KG1 (cell line): ENCODE measurements around the gene CCDC121.

ENCODE experiments used
- DNase-seq: peaks from one replicate; lab custom pipeline; 2025; lab: John Stamatoyannopoulos, UW

CCDC121 gene, protein sequence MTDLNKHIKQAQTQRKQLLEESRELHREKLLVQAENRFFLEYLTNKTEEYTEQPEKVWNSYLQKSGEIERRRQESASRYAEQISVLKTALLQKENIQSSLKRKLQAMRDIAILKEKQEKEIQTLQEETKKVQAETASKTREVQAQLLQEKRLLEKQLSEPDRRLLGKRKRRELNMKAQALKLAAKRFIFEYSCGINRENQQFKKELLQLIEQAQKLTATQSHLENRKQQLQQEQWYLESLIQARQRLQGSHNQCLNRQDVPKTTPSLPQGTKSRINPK

DNA sequence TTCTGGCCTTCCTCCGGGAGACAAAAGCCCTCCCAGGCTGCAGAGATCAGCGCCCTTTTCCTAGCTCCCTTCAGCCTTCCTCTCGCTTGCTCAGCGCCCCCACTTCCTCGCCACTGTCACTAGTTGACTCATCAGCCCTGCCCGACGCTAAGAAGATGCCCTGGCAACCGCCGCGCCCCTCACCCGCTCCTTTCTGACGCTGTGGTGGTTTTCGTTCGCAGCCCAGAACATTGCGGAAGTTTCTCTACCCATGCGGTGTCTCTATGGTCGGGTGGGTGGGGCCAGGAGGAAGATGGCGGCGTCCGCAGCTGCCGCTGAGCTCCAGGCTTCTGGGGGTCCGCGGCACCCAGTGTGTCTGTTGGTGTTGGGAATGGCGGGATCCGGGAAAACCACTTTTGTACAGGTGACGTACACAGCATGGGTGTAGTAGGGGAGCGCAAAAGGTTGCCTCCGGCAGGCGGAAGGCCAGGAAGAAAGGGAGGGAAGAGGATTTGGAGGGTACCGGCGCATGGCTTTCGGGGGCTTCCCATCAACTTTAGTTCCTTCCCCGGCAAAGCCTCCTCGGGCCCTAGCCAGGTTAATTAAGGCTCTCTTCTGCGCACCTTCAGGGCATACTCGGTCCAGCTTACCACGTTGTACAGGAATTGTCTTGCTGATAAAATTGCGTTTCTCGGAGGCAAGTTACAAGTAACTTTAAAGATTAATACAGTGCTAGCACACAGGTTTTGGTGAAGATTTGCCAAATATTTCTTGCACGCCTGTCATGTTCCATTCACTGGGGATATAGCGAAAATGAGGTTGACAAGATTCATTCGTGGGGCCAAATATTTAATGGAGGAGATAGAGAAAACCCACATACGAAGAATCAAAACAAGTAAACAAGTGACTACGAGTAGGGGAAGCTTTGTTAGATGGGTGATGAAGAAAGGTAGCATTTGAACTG is at the start of gene CCDC121, which contains the start of gene GPN1:
TSS of gene CCDC121 (minus strand) at position 246 of the 943 bp plus-strand sequence. CDS start 1,213 bp downstream, outside the sequence.
TSS of gene GPN1 (plus strand) at position 284 of the 943 bp plus-strand sequence. CDS start at position 293, 9 bp downstream.
- peak; percentile 88 for DNase-seq

DNA sequence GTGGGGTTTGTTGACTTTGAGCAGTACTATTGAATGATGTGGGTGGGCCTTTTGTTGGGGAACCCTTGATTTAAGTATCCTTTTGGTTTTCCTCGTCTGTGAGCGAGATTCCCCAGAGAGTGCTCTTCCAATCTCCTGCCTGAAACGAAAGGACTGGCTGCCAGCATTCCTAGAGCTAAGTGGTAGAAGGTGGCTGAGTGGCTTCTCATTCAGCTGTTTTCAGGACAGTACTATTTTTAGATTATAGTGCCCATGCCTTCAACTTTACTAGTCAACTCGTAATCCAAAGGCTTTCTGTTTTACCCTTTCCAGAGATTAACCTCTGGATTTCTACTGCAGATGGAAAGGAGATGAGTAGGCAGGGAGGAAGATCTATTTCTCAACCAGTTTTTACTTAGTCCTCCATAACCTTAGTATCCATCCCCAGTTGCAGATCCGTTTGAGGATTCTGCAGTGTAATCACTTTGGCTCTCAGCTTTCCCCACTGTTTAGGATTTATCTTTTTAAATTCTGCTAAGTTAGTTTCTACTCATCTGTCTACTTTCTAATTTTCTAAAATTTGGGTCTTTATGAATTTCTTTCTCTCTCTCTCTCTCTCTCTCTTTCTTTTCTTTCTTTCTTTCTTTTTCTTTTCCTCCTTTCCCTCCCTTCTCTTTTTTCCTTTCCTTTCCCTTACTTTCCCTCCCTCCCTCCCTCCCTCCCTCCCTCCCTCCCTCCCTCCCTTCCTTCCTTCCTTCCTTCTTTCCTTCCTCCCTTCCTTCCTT is 44.1 kb upstream of the CCDC121 start:
- DNase-seq = no peak

DNA sequence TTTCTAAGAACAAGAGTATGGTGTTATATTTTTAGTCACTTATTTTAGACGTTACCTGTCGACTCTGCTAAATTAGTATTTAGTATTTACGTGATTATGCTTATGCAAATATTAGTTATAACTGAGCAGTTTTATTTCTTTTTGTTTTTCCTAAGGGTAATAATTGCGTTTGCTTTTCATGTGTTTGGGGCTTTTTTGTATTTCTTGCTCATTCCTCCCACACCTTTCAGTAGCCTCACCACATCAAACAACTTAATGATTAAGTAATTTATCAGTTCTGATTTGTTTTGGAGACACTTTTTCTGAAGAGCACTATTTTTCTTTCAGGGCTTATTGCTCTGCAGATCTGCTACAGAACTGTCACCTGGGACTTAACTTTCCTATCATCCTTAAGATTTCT is 42.4 kb upstream of the CCDC121 start:
- no peak for DNase-seq

DNA sequence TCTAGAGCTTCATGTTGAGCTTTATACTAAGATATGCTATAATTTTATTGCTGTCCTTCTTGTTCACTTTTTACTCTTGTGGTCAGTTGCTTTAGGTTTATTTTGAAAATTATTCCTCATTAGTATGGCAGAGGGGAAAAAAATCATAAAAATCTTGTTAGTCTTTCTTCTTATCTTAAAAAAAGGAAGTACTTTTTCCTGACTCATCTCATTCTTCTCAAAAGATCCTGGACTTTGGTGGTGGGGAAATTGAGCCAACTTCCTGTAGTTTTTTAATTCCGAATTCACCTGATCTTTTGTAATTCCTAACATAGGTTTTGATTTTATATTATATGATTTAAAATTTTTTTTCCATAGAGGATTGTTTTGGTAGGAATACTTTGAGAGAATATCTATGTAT is 38.6 kb upstream of the CCDC121 start:
- no peak for DNase-seq

DNA sequence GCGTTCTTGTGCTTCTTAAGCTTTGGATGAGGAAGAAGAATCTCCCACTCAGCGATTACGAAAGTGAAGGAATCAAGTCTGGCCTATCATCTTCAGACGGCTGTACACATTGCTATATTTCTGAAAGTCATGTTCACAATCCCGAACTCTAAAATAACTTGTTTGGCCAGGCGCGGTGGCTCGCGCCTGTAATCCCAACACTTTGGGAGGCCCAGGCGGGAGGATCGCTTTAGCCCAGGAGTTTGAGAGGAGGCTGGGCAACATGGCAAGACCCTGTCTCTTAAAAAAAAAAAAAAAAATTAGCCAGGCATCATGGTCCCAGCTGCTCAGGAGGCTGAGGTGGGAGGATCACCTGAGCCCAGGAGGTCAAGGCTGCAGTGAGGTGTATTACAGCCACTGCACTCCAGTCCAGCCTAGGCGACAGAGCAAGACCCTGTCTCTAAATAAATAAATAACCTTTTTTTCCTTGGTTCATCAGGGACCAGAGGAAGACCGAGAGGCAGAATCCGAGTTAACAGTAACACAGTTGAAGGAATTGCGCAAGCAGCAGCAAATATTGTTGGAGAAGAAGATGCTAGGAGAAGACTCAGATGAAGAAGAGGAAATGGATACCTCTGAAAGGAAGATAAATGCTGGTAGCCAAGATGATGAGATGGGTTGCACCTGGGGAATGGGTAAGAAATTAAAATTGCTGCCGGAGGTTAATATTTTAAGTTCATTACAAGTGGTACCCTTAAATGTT is 36.0 kb upstream of the CCDC121 start:
- no peak for DNase-seq

DNA sequence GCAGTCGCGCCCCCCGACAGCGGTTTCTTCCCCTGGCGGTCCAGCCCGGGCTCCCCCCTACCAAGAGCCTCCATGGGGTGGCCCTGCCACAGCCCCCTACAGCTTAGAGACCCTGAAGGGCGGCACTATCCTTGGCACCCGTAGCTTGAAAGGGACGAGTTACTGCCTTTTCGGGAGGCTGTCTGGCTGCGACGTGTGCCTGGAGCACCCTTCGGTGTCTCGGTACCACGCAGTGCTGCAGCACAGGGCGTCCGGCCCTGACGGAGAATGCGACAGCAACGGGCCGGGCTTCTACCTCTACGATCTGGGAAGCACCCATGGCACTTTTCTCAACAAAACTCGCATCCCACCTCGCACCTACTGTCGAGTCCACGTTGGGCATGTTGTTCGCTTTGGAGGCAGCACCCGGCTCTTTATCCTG is 35.4 kb upstream of the CCDC121 start:
- DNase-seq = peak; percentile 56

DNA sequence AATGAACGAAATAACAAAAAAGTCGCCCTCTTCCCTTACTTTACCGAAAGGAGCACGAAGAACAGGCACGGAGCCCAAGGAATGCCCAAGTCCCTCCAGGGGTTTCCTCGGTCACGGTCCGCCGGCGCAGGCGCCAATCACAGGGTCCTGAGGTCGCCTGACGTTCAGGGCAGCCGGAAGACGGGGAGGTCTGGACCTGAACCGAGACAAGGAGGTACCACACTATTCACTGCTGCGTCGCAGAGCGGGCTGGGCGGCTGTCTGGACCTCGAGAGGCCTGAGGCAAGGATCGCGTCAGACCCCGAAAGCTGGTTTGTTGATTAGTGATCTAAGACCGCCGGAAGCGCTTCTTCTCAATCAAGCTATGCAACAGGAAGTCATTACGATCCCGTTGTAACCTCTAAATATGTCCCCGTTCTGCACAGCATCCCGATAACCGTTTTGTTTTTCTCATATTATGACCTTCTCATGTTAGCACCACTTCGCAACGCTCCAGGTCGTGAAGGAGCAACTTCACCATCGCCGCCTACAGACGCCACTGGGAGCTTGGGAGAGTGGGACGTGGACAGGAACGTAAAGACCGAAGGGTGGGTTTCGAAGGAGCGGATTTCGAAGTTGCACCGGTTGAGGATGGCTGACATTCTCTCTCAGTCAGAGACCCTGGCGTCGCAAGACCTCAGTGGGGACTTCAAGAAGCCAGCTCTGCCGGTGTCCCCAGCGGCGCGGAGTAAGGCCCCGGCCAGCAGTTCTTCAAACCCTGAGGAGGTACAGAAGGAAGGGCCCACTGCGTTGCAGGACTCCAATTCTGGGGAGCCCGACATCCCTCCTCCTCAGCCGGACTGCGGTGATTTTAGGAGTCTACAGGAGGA is 34.7 kb upstream of the CCDC121 start, which contains the start of the genes SLC4A1AP and SUPT7L:
TSS of gene SLC4A1AP (plus strand) at position 605 of the 869 bp plus-strand sequence. CDS start at position 631, 26 bp downstream.
TSS of gene SUPT7L (minus strand) at position 330 of the 869 bp plus-strand sequence. CDS start 1,422 bp downstream, outside the sequence.
- DNase-seq = peak; percentile 88

DNA sequence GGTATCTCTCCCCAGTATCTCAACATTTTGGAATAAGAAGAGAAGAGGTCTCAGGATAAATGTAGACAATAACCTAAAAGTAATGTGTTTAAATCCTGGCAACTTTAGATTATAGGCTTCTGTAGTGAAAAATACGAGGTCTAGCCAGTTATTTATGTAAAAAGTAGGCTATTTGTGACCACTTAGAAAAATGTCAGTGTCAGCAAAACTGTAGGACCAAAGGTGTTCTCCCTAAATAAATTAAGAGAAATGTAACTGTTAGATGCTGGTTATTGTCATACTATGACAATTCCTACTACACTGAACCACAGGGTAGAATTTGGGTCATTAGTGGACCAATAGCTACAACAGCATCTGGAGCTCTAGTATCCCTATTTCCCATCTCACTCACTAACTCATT is 32.6 kb upstream of the CCDC121 start:
- no peak for DNase-seq

DNA sequence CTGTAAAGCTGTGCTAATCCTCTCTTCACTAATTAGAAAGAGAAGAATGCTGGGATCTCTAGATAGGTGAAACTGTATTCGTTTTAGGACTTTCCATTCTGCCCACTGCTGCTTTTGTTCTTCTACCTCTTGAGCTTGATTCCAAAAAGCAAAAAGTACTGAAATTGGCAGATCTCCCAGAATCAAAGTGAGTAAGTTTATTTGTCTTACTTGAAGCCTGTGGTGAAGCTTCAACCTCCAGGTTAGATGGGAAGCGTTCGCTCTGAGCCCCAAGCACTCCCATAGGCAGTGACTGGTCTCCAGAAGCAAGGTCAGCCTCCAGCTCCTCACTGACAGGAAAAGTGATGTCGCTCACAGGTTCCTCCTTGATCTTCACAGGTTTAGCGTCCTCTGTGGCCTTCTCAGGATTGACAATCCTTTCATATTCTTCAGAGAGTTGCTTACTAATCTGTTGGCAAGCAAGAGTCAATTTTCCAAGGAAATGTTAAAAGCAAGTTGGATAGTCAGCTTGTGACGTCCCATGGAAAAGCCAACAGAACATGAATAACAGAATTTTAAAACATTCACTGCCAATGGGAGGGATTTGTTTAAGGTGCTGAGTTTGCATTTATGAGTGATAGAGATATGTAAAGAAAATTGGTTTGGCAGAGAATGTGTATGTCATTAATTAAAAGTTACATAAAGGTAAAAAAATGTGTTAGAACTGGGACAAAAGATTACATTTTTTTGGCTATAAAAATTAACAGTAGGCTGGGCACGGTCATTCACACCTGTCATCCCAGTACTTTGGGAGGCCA is 26.5 kb upstream of the CCDC121 start:
- no peak for DNase-seq

DNA sequence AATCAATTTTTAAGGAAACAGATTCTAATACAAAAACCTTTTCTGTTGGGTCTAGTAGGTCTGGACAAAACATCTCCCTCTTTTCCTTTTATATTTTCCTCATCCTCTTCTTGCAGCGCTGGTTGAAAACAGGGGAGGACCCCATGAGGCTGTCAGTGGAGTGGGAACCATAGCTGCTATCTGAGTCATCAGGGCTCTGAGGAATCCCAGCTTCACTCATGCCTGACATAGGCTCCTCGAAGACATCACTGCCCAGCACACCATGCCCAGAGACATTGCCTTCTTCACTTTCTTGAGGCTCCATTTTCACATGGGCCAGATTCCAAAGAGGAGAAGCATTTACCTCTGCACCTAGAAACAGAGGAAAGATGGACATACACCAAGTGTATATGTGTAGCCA is 24.6 kb upstream of the CCDC121 start:
- no peak for DNase-seq

DNA sequence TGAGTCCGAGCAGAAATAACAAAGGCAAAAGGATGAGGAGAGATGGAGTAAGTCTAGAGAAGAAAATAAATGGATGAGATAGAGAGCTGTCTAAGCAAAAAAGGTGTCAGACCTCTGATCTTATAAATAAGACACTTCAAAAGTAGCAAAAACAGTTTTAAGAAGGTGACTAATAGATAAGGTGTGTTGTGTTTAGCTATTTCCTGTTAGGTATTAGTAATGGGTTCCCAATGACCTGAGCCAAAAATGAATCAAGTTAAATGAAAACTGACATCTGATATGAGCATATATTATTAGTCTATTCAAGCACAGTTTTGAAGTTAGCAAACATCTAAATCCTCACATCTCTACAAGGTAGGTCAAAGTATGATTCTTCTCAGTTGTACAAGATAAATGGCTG is 24.0 kb upstream of the CCDC121 start:
- no peak for DNase-seq

DNA sequence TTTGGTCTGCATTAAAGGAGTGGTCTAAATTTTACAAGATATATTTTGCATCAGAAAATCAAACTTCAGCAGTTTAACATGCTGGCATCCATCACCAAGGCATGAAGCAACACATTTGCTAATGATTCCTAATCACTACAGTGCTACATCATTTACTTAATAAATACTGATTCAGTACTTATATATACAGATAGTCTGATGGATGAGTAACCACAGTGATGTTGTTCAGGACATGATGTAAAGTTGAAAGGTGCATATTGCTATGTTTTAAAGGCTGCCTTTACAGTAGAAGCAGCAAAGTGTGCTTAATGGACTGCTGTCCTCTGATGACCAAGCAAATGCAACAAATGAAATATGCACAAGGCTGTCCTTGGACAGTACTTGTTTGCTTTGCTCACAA is 23.5 kb upstream of the CCDC121 start:
- no peak for DNase-seq

DNA sequence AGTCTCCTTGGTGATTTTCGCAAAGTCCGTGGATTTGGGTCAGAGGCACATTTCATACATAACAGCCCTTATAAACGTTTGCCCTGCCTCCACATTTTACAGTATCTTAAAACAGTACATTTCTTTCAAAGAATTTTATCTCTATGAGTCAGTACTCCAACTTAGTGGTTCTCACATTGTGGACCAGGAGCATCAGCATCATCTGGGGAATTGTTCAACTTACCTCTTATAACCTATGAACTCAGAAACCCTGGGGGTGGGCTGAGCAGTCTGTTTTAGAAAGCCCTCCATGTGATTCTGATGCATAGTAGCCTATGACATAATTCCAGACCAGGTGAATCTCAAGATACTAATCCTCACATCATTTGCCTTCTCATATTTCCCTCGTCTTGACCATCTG is 22.2 kb upstream of the CCDC121 start:
- no peak for DNase-seq

DNA sequence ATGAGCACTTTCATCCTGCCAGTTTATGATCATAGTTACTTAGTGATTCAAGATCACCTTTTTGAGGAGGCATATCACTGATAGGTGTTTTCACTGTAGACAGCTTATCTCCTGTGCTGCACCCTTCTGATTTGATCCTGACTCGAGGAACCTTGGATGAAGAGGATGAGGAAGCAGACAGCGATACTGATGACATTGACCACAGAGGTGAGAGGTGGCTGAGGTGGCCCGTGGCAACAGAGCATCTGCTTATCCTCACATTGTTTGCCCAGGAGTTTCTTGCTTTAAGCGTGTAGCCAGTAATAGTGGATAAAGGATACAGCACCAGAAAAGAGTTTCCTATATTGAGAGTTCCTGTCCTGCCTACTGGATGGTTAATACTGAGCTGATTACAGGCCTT is 18.9 kb upstream of the CCDC121 start:
- DNase-seq = no peak

DNA sequence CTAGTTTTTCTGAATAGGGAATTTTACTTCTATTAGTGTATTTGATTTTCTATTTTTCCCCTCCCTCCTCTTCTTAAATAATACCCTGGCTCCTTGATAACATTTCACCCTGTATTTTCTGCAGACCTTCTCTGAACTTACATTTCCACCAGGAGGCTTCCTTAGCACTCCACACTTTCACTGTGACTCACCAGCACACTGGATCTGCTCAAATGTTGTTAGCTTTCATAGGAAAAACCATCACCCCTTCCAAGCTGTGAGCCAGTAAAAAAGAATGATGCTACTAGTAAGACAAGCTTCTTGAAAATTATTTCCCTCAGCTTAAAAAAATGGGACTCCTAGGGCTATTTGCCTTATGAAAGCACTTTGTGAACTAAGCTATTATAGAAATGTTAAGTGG is 18.5 kb upstream of the CCDC121 start:
- DNase-seq = no peak

DNA sequence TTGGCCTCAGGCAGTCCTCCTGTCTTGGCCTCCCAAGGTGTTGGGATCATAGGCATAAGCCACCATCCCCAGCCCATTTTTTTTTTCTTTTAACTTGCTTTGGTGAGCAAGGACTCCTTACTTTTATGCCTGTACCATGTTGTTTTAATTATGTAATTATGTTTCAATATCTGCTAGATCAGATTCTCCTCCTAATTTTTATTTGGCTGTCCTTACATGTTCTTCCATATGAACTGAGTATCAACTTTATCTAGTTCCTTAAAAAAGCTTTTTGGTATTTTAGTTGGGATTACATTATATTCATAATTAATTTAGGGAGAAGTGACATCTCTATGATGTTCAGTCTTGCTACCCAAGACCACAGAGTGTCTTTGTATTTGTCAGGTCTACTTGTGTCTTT is 16.4 kb upstream of the CCDC121 start:
- no peak for DNase-seq

DNA sequence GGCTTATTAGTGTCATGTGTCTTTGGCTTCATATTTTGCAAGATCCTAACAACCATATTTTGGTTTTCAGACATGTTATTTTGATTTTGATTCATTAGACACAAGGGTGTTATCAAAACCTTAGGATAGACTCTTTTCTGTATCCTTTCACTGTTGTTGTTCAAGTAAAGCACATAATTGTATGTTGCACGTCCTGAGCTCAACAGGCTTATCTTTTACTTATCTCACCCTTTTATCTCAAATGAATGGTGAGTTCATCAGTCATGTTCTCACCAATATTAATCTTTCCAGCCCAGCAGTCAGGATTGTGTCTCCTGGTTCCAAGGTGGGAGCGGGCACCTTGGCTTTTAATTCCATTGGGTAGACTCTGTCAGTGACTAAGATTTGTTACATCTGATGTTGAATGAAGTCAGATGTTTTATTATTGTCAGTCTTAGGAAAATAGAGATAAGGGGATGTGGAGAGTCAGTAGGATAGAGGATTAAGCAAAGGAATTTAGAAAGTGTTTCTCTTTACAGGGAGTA is 12.0 kb upstream of the CCDC121 start:
- no peak for DNase-seq

DNA sequence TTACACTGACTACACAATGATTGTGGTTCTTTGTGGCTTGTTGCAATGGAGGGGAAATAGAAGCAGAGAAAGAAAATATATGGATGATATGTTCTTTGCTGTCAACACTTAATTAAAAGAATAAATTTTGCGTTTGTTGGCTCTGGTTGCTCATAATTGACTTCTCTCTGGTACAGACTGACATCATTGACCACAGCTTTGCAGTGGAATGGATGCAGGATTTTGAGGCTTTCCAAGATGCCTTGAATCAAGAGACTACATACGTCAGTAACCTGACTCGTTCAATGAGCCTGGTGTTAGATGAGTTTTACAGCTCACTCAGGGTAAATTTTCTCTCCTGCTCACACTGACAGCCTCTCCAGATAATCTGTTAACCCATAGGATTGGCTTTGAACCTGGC is 9.9 kb upstream of the CCDC121 start:
- DNase-seq = no peak

DNA sequence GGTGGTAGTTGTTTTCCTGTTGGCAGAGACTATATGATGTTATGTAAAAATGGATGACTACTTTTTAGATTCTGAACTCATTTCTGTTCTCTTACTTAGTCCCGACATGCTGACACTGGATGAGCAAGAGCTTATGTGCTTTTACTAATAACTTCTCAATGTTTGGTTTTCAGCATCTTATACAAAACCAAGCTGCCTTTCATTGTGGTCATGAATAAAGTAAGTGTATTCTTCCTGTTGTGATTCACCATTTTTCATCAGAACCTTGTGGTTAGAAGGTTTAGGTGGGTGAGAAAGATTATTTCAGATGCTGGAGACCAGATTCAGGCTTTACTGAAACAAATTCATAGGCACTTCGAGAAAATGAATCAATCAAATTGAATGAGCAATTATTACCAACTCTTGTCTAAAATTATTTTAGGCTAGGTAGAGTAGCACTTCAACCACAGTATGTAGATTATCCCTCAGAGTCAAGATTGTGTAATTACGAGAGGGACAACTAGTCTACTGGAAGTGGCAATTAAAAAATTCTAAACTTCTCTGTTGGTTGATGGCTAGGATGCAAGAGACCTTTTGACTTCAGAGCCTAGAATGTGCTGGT is 9.3 kb upstream of the CCDC121 start:
- no peak for DNase-seq
